ENCODE measurements around the gene GDPGP1. TPM values are rescaled to one million over a fixed set of nuclear protein-coding genes. Genes with fewer than 3 reads are reported as not detected.

The GDPGP1 gene
- total and polyA plus RNA-seq, 2 donors from 2014 or later, result 4.8 to 15.3 TPM

DNA sequence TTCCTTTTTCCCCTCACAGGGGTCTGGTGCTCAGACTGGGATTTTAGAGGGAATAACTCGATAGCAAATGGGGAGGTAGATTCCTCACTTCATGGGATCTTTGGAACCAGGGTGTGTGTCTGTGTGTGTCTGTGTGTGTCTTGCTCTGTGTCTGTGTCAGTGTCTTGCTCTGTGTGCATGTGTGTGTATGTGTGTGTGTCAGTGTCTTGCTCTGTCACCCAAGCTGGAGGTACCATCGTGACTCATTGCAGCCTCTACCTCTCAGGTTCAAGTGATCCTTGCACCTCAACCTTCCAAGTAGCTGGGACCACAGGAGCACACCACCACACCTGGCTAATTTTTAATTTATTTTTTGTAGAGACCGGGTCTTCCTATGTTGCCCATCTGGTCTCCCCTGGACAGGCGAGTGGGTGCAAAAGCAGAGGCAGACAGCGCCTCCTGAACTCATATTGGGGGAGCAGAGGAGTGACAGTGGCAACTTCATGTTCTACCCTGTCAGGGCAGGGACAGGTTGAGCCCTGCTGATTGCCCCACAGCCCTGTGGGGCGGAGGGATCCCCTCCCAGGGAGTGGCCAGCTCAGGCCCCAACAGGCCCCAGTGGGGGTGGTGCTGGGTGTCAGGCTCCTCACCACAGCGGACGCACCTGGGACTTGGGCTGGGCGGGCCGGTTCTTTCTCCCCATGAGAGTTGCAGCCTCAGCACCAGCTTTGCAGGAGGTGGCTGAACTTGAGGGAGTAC lies 43.2 kb upstream of the GDPGP1 start:
- Histone ChIP-seq H3K27me3 (ENCODE audit: control insufficient read depth, insufficient read depth, low read length) (no peaks in the 10 kb centered on the region), H3K9me3 (ENCODE audit: control insufficient read depth in 2 of 3, insufficient read depth in 1 of 3, low read length in 3 of 3) (no peaks in the 10 kb centered on the region), H3K27ac (ENCODE audit: low read depth in 2 of 2, low read length in 2 of 2) (peak overlapping the region; percentile 75 to 79), H3K9ac (ENCODE audit: low read length in 3 of 3) (no peak overlapping the region), H3K36me3 (ENCODE audit: control insufficient read depth in 2 of 3, insufficient read depth in 3 of 3, low read length in 3 of 3) (no peaks in the 10 kb centered on the region), H3K4me3 (ENCODE audit: low read length in 3 of 3) (no peak overlapping the region), H3K4me1 (ENCODE audit: control insufficient read depth in 2 of 3, insufficient read depth in 2 of 3, low read depth in 1 of 3, low read length in 3 of 3) (peaks cover 0 to 43% (median 26%) of the 10 kb centered on the region in 3 donors)
- intact Hi-C loops (cut with DNase I), result no loop called here
- FAIRE-seq (no peak), DNase-seq (peak in 1 of 5 donors; percentile 87)
- TF ChIP-seq, protein P1, sequence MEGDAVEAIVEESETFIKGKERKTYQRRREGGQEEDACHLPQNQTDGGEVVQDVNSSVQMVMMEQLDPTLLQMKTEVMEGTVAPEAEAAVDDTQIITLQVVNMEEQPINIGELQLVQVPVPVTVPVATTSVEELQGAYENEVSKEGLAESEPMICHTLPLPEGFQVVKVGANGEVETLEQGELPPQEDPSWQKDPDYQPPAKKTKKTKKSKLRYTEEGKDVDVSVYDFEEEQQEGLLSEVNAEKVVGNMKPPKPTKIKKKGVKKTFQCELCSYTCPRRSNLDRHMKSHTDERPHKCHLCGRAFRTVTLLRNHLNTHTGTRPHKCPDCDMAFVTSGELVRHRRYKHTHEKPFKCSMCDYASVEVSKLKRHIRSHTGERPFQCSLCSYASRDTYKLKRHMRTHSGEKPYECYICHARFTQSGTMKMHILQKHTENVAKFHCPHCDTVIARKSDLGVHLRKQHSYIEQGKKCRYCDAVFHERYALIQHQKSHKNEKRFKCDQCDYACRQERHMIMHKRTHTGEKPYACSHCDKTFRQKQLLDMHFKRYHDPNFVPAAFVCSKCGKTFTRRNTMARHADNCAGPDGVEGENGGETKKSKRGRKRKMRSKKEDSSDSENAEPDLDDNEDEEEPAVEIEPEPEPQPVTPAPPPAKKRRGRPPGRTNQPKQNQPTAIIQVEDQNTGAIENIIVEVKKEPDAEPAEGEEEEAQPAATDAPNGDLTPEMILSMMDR (IDR thresholded peaks at IDR 0.05; ENCODE audit: borderline replicate concordance, extremely low read depth, insufficient read depth), result no peak

DNA sequence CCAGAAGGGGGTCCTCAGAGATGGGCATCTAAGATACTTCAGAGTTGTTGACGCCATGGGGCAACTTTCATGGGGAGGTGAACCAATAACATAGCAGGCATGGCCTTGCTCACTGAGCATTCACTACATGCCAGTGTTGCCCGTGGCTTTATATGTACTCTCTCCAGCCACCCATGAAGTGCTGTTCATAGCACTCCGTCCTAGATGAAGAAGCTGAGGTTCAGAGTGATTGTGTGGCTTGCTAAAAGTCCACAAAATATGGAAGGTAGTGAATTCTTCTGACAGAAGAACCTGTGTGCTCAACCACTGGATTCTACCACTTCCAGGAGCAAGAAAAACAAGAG lies 42.7 kb upstream of the GDPGP1 start:
- DNase-seq, result no peak
- TF ChIP-seq, protein P1 (IDR thresholded peaks at IDR 0.05; ENCODE audit: borderline replicate concordance, extremely low read depth, insufficient read depth), result no peak
- H3K4me3 ChIP-seq (ENCODE audit: low read length in 3 of 3), result no peak overlapping the region
- H3K27me3 ChIP-seq (ENCODE audit: control insufficient read depth, insufficient read depth, low read length), result no peaks in the 10 kb centered on the region
- intact Hi-C loops (cut with DNase I), result no loop called here
- peak overlapping the region; percentile 75 to 79 for H3K27ac ChIP-seq (ENCODE audit: low read depth in 2 of 2, low read length in 2 of 2)
- H3K4me1 ChIP-seq (ENCODE audit: control insufficient read depth in 2 of 3, insufficient read depth in 2 of 3, low read depth in 1 of 3, low read length in 3 of 3), result peaks cover 0 to 38% (median 26%) of the 10 kb centered on the region in 3 donors
- no peaks in the 10 kb centered on the region for H3K36me3 ChIP-seq (ENCODE audit: control insufficient read depth in 2 of 3, insufficient read depth in 3 of 3, low read length in 3 of 3)
- H3K9me3 ChIP-seq (ENCODE audit: control insufficient read depth in 2 of 3, insufficient read depth in 1 of 3, low read length in 3 of 3), result no peaks in the 10 kb centered on the region
- no peak for FAIRE-seq
- H3K9ac ChIP-seq (ENCODE audit: low read length in 3 of 3), result no peak overlapping the region

DNA sequence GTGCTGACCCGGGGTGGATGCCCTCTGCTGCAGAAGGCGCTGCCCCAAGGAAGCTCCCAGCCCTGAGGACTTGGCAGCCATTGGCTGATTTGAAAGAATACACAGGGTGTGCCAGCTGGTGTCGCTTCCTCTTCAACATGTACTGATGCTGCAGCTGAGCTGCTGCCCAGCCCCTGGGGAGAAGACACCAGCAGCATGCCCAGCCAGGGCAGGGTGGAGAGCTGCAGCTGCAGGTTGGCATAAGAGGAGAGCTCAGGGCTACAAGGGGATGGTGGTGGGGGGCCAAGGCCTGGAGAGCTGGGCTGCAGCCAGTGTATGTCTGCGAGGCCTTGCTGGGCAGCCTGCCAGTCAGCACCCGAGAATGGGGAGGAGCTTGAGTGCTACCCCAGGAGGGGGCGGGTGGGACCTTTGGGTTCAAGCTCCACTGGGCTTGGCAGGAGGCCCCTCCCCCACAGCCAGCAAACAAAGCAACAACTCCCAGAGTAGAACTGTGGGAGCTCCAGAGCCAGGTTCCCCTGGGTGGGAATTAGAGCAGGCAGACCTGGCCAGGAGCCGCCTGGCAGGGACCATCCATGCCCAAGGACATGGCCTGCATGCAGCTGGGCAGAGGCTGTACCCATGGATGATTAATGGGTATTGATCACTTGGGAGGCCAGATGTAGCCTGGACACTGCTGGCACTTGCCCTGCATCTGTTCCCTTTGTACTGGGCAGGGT lies 42.1 kb upstream of the GDPGP1 start:
- TF ChIP-seq, protein P1 (IDR thresholded peaks at IDR 0.05; ENCODE audit: borderline replicate concordance, extremely low read depth, insufficient read depth), result no peak
- peaks cover 0 to 37% (median 26%) of the 10 kb centered on the region in 3 donors for H3K4me1 ChIP-seq (ENCODE audit: control insufficient read depth in 2 of 3, insufficient read depth in 2 of 3, low read depth in 1 of 3, low read length in 3 of 3)
- intact Hi-C loops (cut with DNase I), result no loop called here
- no peak overlapping the region for H3K4me3 ChIP-seq (ENCODE audit: low read length in 3 of 3)
- peak overlapping the region; percentile 79 to 80 for H3K27ac ChIP-seq (ENCODE audit: low read depth in 2 of 2, low read length in 2 of 2)
- H3K36me3 ChIP-seq (ENCODE audit: control insufficient read depth in 2 of 3, insufficient read depth in 3 of 3, low read length in 3 of 3), result no peaks in the 10 kb centered on the region
- DNase-seq, result peak; percentile 96 to 97 (median 96)
- no peaks in the 10 kb centered on the region for H3K9me3 ChIP-seq (ENCODE audit: control insufficient read depth in 2 of 3, insufficient read depth in 1 of 3, low read length in 3 of 3)
- H3K27me3 ChIP-seq (ENCODE audit: control insufficient read depth, insufficient read depth, low read length), result no peaks in the 10 kb centered on the region
- FAIRE-seq, result no peak
- no peak overlapping the region for H3K9ac ChIP-seq (ENCODE audit: low read length in 3 of 3)
